Mucosa of descending colon (tissue), 3 donors: Measurements from ENCODE around the gene LGR6. TPM values are rescaled to one million over a fixed set of nuclear protein-coding genes. Genes with fewer than 3 reads are reported as not detected.

Experiments used
- ATAC-seq: fragments of 200-7000 bp; cut with Tn5 transposase; one replicate; pipeline ENCODE4 v1.9.1; 2020; ENCODE audit warnings: mild to moderate bottlenecking, moderate library complexity
- DNase-seq, 3 donors: peaks; one replicate each; pipeline ENCODE4 v3.0.0-alpha.2; 2020
- H3K36me3 ChIP-seq: fragments of 200-600 bp; one replicate; pipeline ENCODE4 v1.8.0; 2021; ENCODE audit warnings: low read depth, mild to moderate bottlenecking
- H3K4me1 ChIP-seq: fragments of 200-600 bp; one replicate; pipeline ENCODE4 v1.8.0; 2021; ENCODE audit warnings: low read depth, mild to moderate bottlenecking
- H3K4me3 ChIP-seq: fragments of 200-600 bp; one replicate; pipeline ENCODE4 v1.8.0; 2021; ENCODE audit warnings: mild to moderate bottlenecking
- H3K9me3 ChIP-seq: fragments of 200-600 bp; one replicate; pipeline ENCODE4 v1.8.0; 2021; ENCODE audit warnings: mild to moderate bottlenecking
- CTCF ChIP-seq: fragments of 200-600 bp; IDR thresholded peaks from one replicate; pipeline ENCODE4 v1.8.0; 2022; ENCODE audit warnings: antibody characterized with exemption, mild to moderate bottlenecking
- intact Hi-C, 2 donors: fragments of 100-400 bp; cut with DNase I in 1 of 2; cut with micrococcal nuclease in 1 of 2; formaldehyde crosslinking; loops; one replicate each; pipeline versions ENCODE4 v1.11.0 to v1.11.1; 2022; cut with DNase I, micrococcal nuclease
- total RNA-seq, 3 donors: library from RNA; stranded (reverse); fragmentation: NEBNext Ultra II Directional in 2 of 3; extraction: Animal tissue kit (Norgen Biotek cat#: 25700) in 2 of 3; gene quantifications; one replicate each; pipeline versions ENCODE4 v1.2.1 to v1.2.4, GENCODE V29; 2021 to 2023
- donor health status: DM: no; HTN: no; CAD: no; lungs with moderate emphysema.
- donor health status: DM: no; HTN: no; CAD: no.
- donor health status: DM: no; HTN: yes; CAD: no.

Gene LGR6
- total RNA-seq, 3 donors from 2014 or later: 0.66 to 4.2 (median 1.3) TPM

DNA sequence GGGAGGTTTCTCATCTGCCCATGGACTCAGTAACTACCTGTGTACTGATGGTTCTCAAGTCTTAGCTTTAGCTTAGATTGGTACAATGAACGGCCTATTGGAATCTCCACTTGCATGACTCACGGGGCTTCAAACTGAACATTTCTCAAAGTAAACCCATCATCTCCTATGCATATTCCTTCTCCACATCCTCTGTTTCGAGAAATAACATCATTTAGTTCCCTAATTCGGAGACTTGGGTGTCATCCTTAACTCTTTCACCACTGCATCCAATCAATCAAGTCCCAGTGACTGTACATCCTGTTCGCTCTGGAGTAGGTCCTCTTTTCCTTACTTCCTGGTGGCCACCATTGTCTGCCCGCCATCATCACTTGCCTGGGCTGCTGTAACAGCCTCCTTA lies 55.8 kb downstream of the LGR6 start:
- ATAC-seq: no peak
- Histone ChIP-seq H3K4me1 (no peaks in the 10 kb centered on the region), H3K9me3 (no peaks in the 10 kb centered on the region), H3K36me3 (no peaks in the 10 kb centered on the region), H3K4me3 (no peak overlapping the region)
- intact Hi-C loops: no loop called here
- TF ChIP-seq CTCF: no peak
- DNase-seq: no peak

DNA sequence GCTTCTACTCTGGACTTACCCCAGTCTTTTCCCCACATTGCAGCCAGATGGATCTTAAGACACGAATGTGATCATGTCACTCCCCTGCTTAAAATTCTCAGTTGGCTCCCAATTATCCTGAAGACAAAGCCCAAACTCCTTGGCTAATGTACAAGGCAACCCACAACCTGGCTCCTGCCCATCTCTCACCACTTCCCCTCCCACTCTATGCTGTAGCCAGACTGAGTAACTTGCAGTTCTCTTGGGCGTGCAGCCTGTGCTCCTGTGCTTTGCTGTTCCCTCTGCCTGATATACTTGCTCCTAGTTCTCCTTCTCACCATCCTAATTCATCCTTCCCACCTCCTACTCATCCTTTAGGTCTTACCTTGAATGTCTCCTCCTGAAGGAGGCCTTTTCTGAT lies 56.2 kb downstream of the LGR6 start:
- DNase-seq: no peak

GRCh38 chr1:202250982-202251381 lies 57.4 kb downstream of the LGR6 start:
- DNase-seq (no peak), ATAC-seq (no peak)
- Histone ChIP-seq H3K36me3 (no peaks in the 10 kb centered on the region), H3K4me1 (no peaks in the 10 kb centered on the region), H3K4me3 (no peak overlapping the region), H3K9me3 (no peaks in the 10 kb centered on the region)
- no peak for TF ChIP-seq CTCF
- intact Hi-C loops: no loop called here

More for the DNA sequence above, 56.2 kb downstream of the LGR6 start:
- H3K36me3 ChIP-seq: no peaks in the 10 kb centered on the region
- TF ChIP-seq CTCF: no peak
- ATAC-seq: no peak
- no peaks in the 10 kb centered on the region for H3K9me3 ChIP-seq
- H3K4me3 ChIP-seq: no peak overlapping the region
- intact Hi-C loops: no loop called here
- no peaks in the 10 kb centered on the region for H3K4me1 ChIP-seq

GRCh38 chr1:202251424-202252256 lies 58.0 kb downstream of the LGR6 start:
- no peak for TF ChIP-seq CTCF
- ATAC-seq (no peak), DNase-seq (no peak)
- Histone ChIP-seq H3K4me1 (no peaks in the 10 kb centered on the region), H3K4me3 (no peak overlapping the region), H3K9me3 (no peaks in the 10 kb centered on the region), H3K36me3 (no peaks in the 10 kb centered on the region)
- intact Hi-C loops: no loop called here

DNA sequence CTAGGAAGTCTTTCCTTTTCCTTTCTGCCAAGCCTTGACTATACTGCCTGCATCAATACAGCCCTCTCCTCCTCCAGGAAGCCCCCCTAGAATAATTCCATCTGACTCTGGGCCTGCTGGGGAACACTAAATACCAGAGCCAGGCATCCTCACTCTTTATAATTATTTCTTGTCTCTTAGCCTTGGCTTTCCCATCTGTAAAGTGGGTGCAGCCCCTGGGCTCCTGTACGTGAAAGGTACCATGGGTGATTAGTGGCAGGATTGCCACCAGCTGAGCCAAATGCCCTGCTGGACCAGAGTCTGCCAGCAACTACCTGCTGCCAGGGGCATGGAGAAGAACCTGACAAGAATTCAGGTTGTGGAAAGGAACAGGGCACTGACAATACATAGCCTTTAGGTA lies 58.7 kb downstream of the LGR6 start:
- no peaks in the 10 kb centered on the region for H3K36me3 ChIP-seq
- intact Hi-C loops: no loop called here
- TF ChIP-seq CTCF: no peak
- no peaks in the 10 kb centered on the region for H3K9me3 ChIP-seq
- ATAC-seq: no peak
- no peak overlapping the region for H3K4me3 ChIP-seq
- no peaks in the 10 kb centered on the region for H3K4me1 ChIP-seq
- no peak for DNase-seq
